ENCODE results near the gene MOB1B.
"Not testable (repeated sequence)": the region's sequence is repeated elsewhere in the genome, so short reads cannot be mapped to it uniquely, and the experiment has no call there.

MOB1B gene

GRCh38 chr4:70893790-70894189, 8.4 kb upstream of the MOB1B start:
- no peaks in the 10 kb centered on the region for H3K79me2 ChIP-seq (ENCODE audit: insufficient read depth, low read length)
- H3K36me3 ChIP-seq (ENCODE audit: insufficient read depth, low read length) = no peaks in the 10 kb centered on the region
- no peaks in the 10 kb centered on the region for H4K20me1 ChIP-seq (ENCODE audit: insufficient read depth, low read length)
- H3K27ac ChIP-seq (ENCODE audit: low read length) = no peak overlapping the region
- H3K4me1 ChIP-seq (ENCODE audit: insufficient read depth, low read length) = no peaks in the 10 kb centered on the region
- no peak overlapping the region for H3K4me3 ChIP-seq (ENCODE audit: low read depth in 1 of 2, low read length in 2 of 2)
- DNase-seq = no peak
- no peaks in the 10 kb centered on the region for H3K27me3 ChIP-seq (ENCODE audit: insufficient read depth, low read length, poor library complexity)
- ATAC-seq (ENCODE audit: insufficient read depth, low read depth) = no peak
- H3K4me2 ChIP-seq (ENCODE audit: insufficient read depth, low read length) = no peak overlapping the region
- no peaks in the 10 kb centered on the region for H3K9me3 ChIP-seq (ENCODE audit: insufficient read depth, low read length, severe bottlenecking)
- no peak overlapping the region for H2AFZ ChIP-seq (ENCODE audit: low read depth, low read length)
- no peak overlapping the region for H3K9ac ChIP-seq (ENCODE audit: low read depth, low read length)
- no peak for TF ChIP-seq EZH2 (IDR thresholded peaks at IDR 0.05; ENCODE audit: borderline replicate concordance, low read depth, low read length, severe bottlenecking)
- no peak for TF ChIP-seq CTCF (IDR thresholded peaks at IDR 0.05; ENCODE audit: borderline replicate concordance, extremely low read depth, low read length, poor library complexity, severe bottlenecking)

- no peaks in the 10 kb centered on the region for H3K36me3 ChIP-seq (ENCODE audit: insufficient read depth, low read length)
- no peaks in the 10 kb centered on the region for H3K9me3 ChIP-seq (ENCODE audit: insufficient read depth, low read length, severe bottlenecking)
- H3K4me1 ChIP-seq (ENCODE audit: insufficient read depth, low read length) = no peaks in the 10 kb centered on the region
- ATAC-seq (ENCODE audit: insufficient read depth, low read depth) (no peak), DNase-seq (no peak)
- no peak overlapping the region for H3K4me2 ChIP-seq (ENCODE audit: insufficient read depth, low read length)
- no peaks in the 10 kb centered on the region for H4K20me1 ChIP-seq (ENCODE audit: insufficient read depth, low read length)
- H2AFZ ChIP-seq (ENCODE audit: low read depth, low read length) = no peak overlapping the region
- H3K27ac ChIP-seq (ENCODE audit: low read length) = no peak overlapping the region
- H3K9ac ChIP-seq (ENCODE audit: low read depth, low read length) = no peak overlapping the region
- no peaks in the 10 kb centered on the region for H3K27me3 ChIP-seq (ENCODE audit: insufficient read depth, low read length, poor library complexity)
- H3K79me2 ChIP-seq (ENCODE audit: insufficient read depth, low read length) = no peaks in the 10 kb centered on the region
- no peak for TF ChIP-seq EZH2 (IDR thresholded peaks at IDR 0.05; ENCODE audit: borderline replicate concordance, low read depth, low read length, severe bottlenecking)
- no peak for TF ChIP-seq CTCF (IDR thresholded peaks at IDR 0.05; ENCODE audit: borderline replicate concordance, extremely low read depth, low read length, poor library complexity, severe bottlenecking)
- no peak overlapping the region for H3K4me3 ChIP-seq (ENCODE audit: low read depth in 1 of 2, low read length in 2 of 2)
Observed at GRCh38 chr4:70895405-70895804, 6.8 kb upstream of the MOB1B start.

- Histone ChIP-seq H4K20me1 (ENCODE audit: insufficient read depth, low read length) (no peaks in the 10 kb centered on the region), H3K4me2 (ENCODE audit: insufficient read depth, low read length) (no peak overlapping the region), H3K4me1 (ENCODE audit: insufficient read depth, low read length) (no peaks in the 10 kb centered on the region), H3K4me3 (ENCODE audit: low read depth in 1 of 2, low read length in 2 of 2) (no peak overlapping the region), H3K9me3 (ENCODE audit: insufficient read depth, low read length, severe bottlenecking) (no peaks in the 10 kb centered on the region), H3K79me2 (ENCODE audit: insufficient read depth, low read length) (no peaks in the 10 kb centered on the region), H3K27me3 (ENCODE audit: insufficient read depth, low read length, poor library complexity) (no peaks in the 10 kb centered on the region), H2AFZ (ENCODE audit: low read depth, low read length) (no peak overlapping the region), H3K27ac (ENCODE audit: low read length) (no peak overlapping the region), H3K9ac (ENCODE audit: low read depth, low read length) (no peak overlapping the region), H3K36me3 (ENCODE audit: insufficient read depth, low read length) (no peaks in the 10 kb centered on the region)
- no peak for DNase-seq
- ATAC-seq (ENCODE audit: insufficient read depth, low read depth) = no peak
- TF ChIP-seq CTCF (IDR thresholded peaks at IDR 0.05; ENCODE audit: borderline replicate concordance, extremely low read depth, low read length, poor library complexity, severe bottlenecking) (no peak), EZH2 (IDR thresholded peaks at IDR 0.05; ENCODE audit: borderline replicate concordance, low read depth, low read length, severe bottlenecking) (no peak)
Observed at GRCh38 chr4:70895811-70896491, 6.2 kb upstream of the MOB1B start.

GRCh38 chr4:70898581-70898980, 3.6 kb upstream of the MOB1B start:
- not testable (repeated sequence) for ATAC-seq (ENCODE audit: insufficient read depth, low read depth); H2AFZ ChIP-seq (ENCODE audit: low read depth, low read length); H3K4me2 ChIP-seq (ENCODE audit: insufficient read depth, low read length); H3K9me3 ChIP-seq (ENCODE audit: insufficient read depth, low read length, severe bottlenecking); H4K20me1 ChIP-seq (ENCODE audit: insufficient read depth, low read length); DNase-seq; H3K27ac ChIP-seq (ENCODE audit: low read length); H3K36me3 ChIP-seq (ENCODE audit: insufficient read depth, low read length); H3K9ac ChIP-seq (ENCODE audit: low read depth, low read length); H3K27me3 ChIP-seq (ENCODE audit: insufficient read depth, low read length, poor library complexity); H3K4me3 ChIP-seq (ENCODE audit: low read depth in 1 of 2, low read length in 2 of 2)
- Histone ChIP-seq H3K79me2 (ENCODE audit: insufficient read depth, low read length) (peaks cover 22% of the 10 kb centered on the region), H3K4me1 (ENCODE audit: insufficient read depth, low read length) (peaks cover 13% of the 10 kb centered on the region)
